Vagina (tissue), 2 donors: ENCODE data around the gene SNRNP27. TPM values are rescaled to one million over a fixed set of nuclear protein-coding genes. Genes with fewer than 3 reads are reported as not detected.
A peak's percentile ranks its signal among the peaks of the same experiment; 100 is the strongest.

Source experiments
- DNase-seq, 2 donors: peaks; one replicate each; pipeline ENCODE4 v3.0.0-alpha.2; 2017; ENCODE audit errors: extremely low spot score in 2 of 2
- H3K27ac ChIP-seq: fragments of 200-600 bp; sonication (generic); one replicate; pipeline ENCODE4 v1.5.1; 2019
- H3K27me3 ChIP-seq: fragments of 200-600 bp; sonication (generic); one replicate; pipeline ENCODE4 v1.5.1; 2019
- H3K36me3 ChIP-seq, 2 donors: fragments of 200-600 bp; sonication (generic); one replicate each; pipeline ENCODE4 v1.5.1; 2017 to 2019
- H3K4me1 ChIP-seq: fragments of 200-600 bp; sonication (generic); one replicate; pipeline ENCODE4 v1.5.1; 2019
- H3K4me3 ChIP-seq, 2 donors: fragments of 200-600 bp; sonication (generic); 1 replicate in 1 of 2; 2 replicates in 1 of 2; pipeline ENCODE4 v1.5.1; 2016 to 2019
- H3K9me3 ChIP-seq: fragments of 200-600 bp; sonication (generic); one replicate; pipeline ENCODE4 v1.5.1; 2019
- CTCF ChIP-seq, 3 experiments: fragments of 450-650 bp in 2 of 3; fragments of 200-600 bp in 1 of 3; sonication (generic) in 1 of 3; IDR thresholded peaks; one replicate each; pipeline ENCODE4 v1.5.1; 2017 to 2019; ENCODE audit warnings: antibody characterized with exemption in 3 of 3, mild to moderate bottlenecking in 2 of 3, moderate library complexity in 2 of 3
- POLR2A ChIP-seq, 2 donors: fragments of 450-650 bp; IDR thresholded peaks; one replicate each; pipeline ENCODE4 v1.6.1; 2017; ENCODE audit warnings: antibody characterized with exemption in 2 of 2, mild to moderate bottlenecking in 2 of 2, moderate library complexity in 2 of 2
- POLR2AphosphoS5 ChIP-seq, 2 donors: sonication (generic); formaldehyde crosslinking; IDR thresholded peaks; one replicate each; pipeline ENCODE4 v1.9.0; 2017; ENCODE audit warnings: antibody characterized with exemption in 2 of 2, mild to moderate bottlenecking in 2 of 2, low read depth in 1 of 2; ENCODE audit not compliant: insufficient read depth in 1 of 2
- intact Hi-C: fragments of 100-400 bp; cut with DNase I; formaldehyde crosslinking; loops from one replicate; pipeline ENCODE4 v1.15.1; 2023
- total RNA-seq: library from RNA; depleted of rRNA; stranded (reverse); fragments of >200 nt; gene quantifications from one replicate; pipeline ENCODE4 v1.2.3, GENCODE V29; 2016

The SNRNP27 gene
- total RNA-seq, 1 donor from 2014 or later: 62.9 TPM

GRCh38 chr2:69911985-69912563 is 18.3 kb downstream of the SNRNP27 start:
- Histone ChIP-seq H3K27me3 (no peaks in the 10 kb centered on the region), H3K4me3 (no peak overlapping the region), H3K4me1 (peaks cover 23% of the 10 kb centered on the region), H3K9me3 (no peaks in the 10 kb centered on the region), H3K36me3 (peaks cover 0 to 35% of the 10 kb centered on the region in 2 donors), H3K27ac (peak overlapping the region; percentile 99)
- DNase-seq: no peak
- TF ChIP-seq POLR2A (IDR thresholded peaks at IDR 0.05) (no peak), POLR2AphosphoS5 (IDR thresholded peaks at IDR 0.05; ENCODE audit: insufficient read depth in 1 of 2, low read depth in 1 of 2) (peak in 1 of 2 donors; percentile 89), CTCF (IDR thresholded peaks at IDR 0.05) (peak; percentile 24 to 67 (median 56))
- intact Hi-C loops: loop anchor here (5.0 kb wide), 1 partner anchor 175 kb away; the partner anchor contains the start of gene PCBP1

- Histone ChIP-seq H3K27me3 (no peaks in the 10 kb centered on the region), H3K27ac (peak overlapping the region; percentile 99), H3K36me3 (peaks cover 0 to 20% of the 10 kb centered on the region in 2 donors), H3K9me3 (no peaks in the 10 kb centered on the region), H3K4me1 (peaks cover 28% of the 10 kb centered on the region), H3K4me3 (peak overlapping the region; percentile 78 to 85)
- peak; percentile 92 to 99 for TF ChIP-seq POLR2AphosphoS5 (IDR thresholded peaks at IDR 0.05; ENCODE audit: insufficient read depth in 1 of 2, low read depth in 1 of 2)
- peak in 1 of 3 experiments; percentile 13 for TF ChIP-seq CTCF (IDR thresholded peaks at IDR 0.05)
- TF ChIP-seq POLR2A (IDR thresholded peaks at IDR 0.05): peak; percentile 70 to 95
- DNase-seq: peak; percentile 100
- intact Hi-C loops: loop anchor here (1.0 to 5.0 kb wide), 2 partner anchors 173 to 228 kb away; partner anchors contain the start of gene PCBP1
Measured at GRCh38 chr2:69914164-69914949, 20.6 kb downstream of the SNRNP27 start.

GRCh38 chr2:69914950-69915945 is 21.5 kb downstream of the SNRNP27 start, which contains the start of gene MXD1:
MXD1 (plus strand) TSS chr2:69915109; CDS start chr2:69915331, 222 bp downstream.
- Histone ChIP-seq H3K27ac (peak within 1 kb of the TSS; percentile 99), H3K27me3 (no peaks in the 10 kb centered on the region), H3K4me1 (peaks cover 28% of the 10 kb centered on the region), H3K9me3 (no peaks in the 10 kb centered on the region), H3K36me3 (peaks cover 0 to 19% of the 10 kb centered on the region in 2 donors), H3K4me3 (peak within 1 kb of the TSS; percentile 85 to 93)
- intact Hi-C loops: loop anchor here (1.0 to 5.0 kb wide), 3 partner anchors 157 to 227 kb away; partner anchors contain the start of gene PCBP1
- no peak for DNase-seq
- TF ChIP-seq POLR2A (IDR thresholded peaks at IDR 0.05) (peak; percentile 93 to 98), POLR2AphosphoS5 (IDR thresholded peaks at IDR 0.05; ENCODE audit: insufficient read depth in 1 of 2, low read depth in 1 of 2) (peak in 1 of 2 donors; percentile 71), CTCF (IDR thresholded peaks at IDR 0.05) (no peak)

DNA sequence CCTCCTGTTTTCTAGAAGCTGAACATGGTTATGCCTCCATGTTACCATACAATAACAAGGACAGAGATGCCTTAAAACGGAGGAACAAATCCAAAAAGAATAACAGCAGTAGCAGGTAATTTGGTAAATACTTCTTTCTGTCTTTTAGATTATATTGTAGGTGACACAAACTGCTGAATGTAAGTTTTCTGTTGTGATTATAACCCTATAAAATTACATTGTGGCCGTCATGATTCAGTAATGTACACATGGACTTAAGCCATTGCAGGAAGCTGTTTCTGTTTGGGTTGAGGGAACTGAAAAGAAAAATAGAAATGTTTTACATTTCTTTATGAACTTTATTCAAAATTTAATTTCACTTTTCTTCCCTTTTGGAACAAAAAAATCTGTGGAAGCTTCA is 22.4 kb downstream of the SNRNP27 start:
- peaks cover 28% of the 10 kb centered on the region for H3K4me1 ChIP-seq
- TF ChIP-seq POLR2AphosphoS5 (IDR thresholded peaks at IDR 0.05; ENCODE audit: insufficient read depth in 1 of 2, low read depth in 1 of 2): no peak
- no peak for TF ChIP-seq POLR2A (IDR thresholded peaks at IDR 0.05)
- peak overlapping the region; percentile 96 for H3K27ac ChIP-seq
- no peak for DNase-seq
- peak overlapping the region; percentile 85 to 93 for H3K4me3 ChIP-seq
- peaks cover 0 to 19% of the 10 kb centered on the region in 2 donors for H3K36me3 ChIP-seq
- no peaks in the 10 kb centered on the region for H3K9me3 ChIP-seq
- no peaks in the 10 kb centered on the region for H3K27me3 ChIP-seq
- intact Hi-C loops: loop anchor here (5.0 kb wide), 1 partner anchor 156 kb away; no protein-coding TSS in a partner anchor
